ENCODE results near the gene ZNF346.
A peak's percentile ranks its signal among the peaks of the same experiment; 100 is the strongest.
"Not testable (repeated sequence)": the region's sequence is repeated elsewhere in the genome, so short reads cannot be mapped to it uniquely, and the experiment has no call there.

The ZNF346 gene, protein sequence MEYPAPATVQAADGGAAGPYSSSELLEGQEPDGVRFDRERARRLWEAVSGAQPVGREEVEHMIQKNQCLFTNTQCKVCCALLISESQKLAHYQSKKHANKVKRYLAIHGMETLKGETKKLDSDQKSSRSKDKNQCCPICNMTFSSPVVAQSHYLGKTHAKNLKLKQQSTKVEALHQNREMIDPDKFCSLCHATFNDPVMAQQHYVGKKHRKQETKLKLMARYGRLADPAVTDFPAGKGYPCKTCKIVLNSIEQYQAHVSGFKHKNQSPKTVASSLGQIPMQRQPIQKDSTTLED

DNA sequence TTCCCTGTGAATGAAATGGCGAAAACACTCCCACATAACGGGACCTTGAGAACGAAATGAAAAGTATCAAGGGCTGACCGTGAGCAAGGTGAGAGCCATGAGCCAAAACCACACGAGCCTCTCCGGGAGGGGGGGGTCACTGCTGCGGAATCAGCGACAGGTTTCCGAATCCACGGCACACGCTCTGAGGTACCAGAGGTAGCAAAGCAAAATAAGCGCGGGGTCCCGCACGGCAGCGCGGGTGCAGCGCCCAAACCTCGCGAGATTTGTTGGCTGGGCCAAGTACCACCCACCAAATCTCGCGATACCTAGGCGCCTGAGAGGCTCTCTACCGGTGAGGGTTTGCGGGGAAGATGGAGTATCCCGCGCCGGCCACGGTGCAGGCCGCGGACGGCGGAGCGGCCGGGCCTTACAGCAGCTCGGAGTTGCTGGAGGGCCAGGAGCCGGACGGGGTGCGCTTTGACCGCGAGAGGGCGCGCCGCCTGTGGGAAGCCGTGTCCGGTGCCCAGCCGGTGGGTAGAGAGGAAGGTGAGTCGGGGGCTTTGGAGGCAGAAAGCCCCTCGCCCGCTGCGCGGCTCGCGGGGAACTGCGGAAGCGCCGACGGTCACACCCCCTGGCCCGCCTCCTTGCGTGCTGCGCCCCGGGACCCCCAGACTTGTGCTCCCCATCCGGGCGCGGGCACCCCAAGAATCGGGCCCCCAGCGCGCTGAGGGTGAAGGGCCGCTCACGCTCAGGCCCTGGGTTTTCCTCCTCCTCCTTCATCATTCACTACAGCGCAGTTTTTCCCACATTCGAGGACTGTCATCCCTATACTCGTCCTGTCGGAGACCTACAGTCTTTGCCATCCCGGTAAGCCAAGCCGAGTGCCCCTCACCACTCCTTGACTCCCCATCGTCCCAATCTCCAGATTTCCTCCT is at the start of gene ZNF346:
Gene ZNF346 (plus strand): TSS at position 311 of the 917 bp plus-strand sequence. CDS start 43 bp downstream, at position 354.
- DNase-seq, result peak; percentile 96

DNA sequence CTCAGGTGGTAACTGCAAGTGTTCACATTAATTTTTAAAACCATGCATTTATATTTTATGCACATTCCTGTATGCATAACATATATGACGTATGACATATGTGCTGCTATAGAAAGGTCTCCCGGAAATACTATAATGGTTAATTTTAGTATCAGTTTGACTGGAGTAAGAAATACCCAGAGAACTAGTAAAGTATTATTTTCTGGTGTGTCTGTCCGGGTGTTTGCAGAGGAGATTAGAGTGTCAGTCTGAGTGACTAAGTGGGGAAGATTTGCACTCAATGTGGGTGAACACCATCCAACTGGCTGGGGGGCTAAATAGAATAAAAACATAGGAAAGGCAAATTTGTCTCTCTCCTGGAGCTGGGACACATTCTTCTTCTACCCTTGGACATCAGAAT is 42.8 kb upstream of the ZNF346 start:
- DNase-seq, result no peak

DNA sequence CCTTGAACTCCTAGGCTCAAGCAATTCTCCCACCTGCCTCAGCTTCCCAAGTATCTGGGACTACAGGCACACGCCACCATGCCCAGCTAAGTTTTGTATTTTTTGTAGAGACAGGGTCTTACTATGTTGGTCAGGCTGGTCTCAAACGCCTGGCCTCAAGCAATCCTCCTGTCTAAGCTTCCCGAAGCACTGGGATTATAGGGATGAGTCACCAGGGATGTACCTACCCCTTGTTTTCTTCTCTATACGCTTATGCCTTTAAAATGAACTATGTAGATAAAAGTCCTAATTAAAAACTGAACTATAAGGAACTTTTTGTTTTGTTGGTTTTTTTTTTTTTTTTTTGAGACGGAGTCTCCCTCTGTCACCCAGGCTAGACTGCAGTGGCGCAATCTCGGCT is 41.7 kb upstream of the ZNF346 start:
- no peak for DNase-seq

DNA sequence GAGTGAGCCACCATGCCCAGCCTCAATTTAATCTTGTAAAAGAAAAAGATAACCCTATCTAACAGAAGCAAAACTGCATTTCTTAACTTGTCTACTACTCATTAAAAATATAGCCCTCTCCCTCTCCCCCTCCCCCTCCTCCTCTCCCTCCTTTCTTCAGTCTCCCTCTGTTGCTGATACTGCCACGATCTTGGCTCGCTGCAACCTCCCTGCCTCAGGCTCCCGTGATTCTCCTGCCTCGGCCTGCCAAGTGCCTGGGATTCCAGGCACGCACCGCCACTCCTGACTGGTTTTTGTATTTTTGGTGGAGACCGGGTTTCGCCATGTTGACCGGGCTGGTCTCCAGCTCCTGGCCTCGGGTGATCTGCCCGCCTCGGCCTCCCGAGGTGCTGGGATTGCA is 39.4 kb upstream of the ZNF346 start:
- not testable (repeated sequence) for DNase-seq

DNA sequence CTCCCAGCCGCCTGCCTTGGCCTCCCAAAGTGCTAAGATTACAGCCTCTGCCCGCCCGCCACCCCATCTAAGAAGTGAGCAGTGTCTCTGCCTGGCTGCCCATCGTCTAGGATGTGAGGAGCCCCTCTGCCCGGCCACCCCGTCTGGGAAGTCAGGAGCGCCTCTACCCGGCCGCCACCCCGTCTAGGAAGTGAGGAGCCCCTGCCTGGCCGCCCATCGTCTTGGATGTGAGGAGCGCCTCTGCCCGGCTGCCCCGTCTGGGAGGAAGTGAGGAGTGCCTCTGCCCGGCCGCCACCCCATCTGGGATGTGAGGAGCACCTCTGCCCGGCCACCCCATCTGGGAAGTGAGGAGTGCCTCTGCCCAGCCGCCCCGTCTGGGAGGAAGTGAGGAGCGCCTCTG is 38.9 kb upstream of the ZNF346 start:
- not testable (repeated sequence) for DNase-seq

DNA sequence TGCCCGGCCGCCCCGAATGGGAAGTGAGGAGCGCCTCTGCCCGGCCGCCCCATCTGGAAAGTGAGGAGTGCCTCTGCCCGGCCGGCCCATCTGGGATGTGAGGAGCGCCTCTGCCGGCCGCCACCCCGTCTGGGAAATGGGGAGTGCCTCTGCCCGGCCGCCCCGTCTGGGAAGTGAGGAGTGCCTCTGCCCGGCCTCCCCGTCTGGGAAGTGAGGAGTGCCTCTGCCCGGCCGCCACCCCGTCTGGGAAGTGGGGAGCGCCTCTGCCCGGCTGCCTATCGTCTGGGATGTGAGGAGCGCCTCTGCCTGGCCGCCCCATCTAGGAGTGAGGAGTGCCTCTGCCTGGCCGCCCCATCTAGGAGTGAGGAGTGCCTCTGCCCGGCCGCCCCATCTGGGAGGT is 38.3 kb upstream of the ZNF346 start:
- DNase-seq, result not testable (repeated sequence)

DNA sequence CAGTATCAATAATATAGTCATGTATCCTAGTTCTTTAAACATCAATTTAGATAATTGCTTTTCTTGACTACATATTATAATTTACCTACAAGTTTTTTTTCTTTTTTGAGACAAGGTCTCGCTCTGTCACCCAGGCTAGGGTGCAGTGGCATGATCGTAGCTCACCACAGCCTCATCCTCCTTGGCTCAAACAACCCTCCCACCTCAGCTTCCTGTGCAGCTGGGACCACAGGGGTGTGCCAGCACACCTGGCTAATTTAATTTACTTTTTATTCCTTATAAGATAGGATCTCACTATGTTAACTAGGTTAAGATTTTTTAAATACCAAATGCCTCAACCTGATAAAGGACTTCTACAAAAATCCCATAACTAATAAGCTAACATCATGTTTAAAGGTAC is 37.0 kb upstream of the ZNF346 start:
- peak; percentile 17 for DNase-seq

DNA sequence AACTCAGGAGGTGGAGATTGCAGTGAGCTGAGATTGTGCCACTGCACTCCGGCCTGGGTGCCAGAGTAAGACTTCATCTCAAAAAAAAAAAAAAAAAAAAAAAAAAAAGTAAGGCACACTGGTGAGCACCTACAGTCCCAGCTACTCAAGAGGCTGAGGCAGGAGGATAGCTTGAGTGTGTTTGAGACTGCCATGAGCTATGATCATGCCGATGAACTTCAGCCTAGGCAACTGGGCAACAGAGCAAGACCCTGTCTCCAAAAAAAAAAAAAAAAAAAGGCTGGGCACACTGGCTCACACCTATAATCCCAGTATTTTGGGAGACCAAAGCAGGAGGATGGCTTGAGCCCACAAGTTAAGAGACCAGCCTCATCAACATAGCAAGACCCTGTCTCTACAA is 36.2 kb upstream of the ZNF346 start:
- DNase-seq, result no peak

DNA sequence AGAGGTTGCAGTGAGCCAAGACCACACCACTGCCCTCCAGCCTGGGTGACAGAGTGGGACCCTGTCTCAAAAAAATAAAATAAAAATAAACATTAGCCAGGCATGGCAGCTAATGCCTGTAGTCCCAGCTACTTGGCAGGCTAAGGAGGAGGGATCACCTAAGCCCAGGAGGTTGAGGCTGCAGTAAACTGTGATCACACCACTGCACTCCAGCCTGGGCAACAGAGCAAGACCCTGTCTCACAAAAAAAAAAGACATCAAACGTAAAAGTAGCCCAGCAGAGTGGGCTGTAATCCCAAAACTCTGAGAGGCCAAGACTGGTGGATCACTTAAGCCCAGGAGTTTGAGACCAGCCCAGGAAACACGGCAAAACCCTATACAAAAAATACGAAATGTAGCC is 34.9 kb upstream of the ZNF346 start:
- DNase-seq, result no peak

DNA sequence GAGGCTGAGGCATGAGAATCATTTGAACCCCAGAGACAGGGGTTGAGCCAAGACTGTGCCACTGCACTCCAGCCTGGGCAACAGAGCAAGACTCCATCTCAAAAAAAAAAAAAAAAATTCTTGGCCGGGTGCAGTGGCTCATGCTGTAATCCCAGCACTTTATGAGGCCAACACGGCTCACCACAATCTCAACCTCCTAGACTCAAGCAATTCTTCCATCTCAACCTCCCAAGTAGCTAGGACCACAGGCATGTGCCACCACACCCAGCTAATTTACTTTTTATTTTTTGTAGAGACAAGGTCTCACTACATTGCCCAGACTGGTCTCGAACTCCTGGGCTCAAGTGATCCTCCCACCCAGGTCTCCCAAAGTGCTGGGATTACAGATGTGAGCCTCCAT is 29.4 kb upstream of the ZNF346 start:
- DNase-seq, result not testable (repeated sequence)

DNA sequence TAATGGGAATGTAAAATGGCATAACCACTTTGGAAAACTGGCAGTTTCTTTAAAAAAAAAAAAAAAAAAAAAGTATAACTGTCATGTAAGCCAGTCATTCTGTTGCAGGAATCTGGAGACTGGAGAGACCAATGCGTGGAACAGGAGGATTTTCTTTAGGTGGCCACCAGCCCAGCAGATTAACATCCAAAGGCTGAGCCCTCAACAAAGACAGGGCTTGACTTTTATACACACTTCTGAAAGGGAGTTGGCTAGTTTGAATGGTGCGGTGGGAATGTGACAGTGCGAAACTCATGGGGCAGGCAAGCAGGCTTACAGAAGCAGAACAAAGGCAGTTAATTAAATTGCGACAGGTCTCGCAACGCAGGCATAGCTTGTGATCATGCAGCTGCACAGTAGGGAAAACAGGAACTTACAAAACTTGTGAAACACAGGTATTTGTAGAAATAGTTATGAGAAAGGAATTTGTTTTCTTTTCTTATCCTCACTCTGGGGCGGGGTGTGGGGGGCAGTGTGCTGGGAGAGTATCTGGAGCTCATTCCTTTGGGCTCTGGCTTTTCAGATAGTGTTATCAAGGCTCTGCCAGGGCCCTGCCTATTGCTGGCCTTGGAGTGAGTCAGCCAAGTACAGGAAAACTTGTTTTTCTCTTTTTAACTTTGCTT is 27.9 kb upstream of the ZNF346 start:
- DNase-seq, result no peak

DNA sequence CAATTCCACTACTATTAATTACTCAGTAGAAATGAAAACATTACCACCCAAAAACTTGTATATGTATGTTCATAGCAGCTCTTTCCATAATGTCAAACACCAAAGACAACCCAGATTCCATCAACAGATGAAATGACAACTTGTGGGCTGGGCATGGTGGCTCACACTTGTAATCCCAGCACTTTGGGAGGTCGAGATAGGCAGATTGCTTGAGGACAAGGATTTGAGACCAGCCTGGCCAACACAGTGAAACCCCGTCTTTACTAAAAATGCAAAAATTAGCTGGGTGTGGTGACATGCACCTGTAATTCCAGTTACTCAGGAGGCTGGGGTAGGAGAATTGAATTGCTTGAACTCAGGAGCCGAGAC is 27.4 kb upstream of the ZNF346 start:
- DNase-seq, result no peak

DNA sequence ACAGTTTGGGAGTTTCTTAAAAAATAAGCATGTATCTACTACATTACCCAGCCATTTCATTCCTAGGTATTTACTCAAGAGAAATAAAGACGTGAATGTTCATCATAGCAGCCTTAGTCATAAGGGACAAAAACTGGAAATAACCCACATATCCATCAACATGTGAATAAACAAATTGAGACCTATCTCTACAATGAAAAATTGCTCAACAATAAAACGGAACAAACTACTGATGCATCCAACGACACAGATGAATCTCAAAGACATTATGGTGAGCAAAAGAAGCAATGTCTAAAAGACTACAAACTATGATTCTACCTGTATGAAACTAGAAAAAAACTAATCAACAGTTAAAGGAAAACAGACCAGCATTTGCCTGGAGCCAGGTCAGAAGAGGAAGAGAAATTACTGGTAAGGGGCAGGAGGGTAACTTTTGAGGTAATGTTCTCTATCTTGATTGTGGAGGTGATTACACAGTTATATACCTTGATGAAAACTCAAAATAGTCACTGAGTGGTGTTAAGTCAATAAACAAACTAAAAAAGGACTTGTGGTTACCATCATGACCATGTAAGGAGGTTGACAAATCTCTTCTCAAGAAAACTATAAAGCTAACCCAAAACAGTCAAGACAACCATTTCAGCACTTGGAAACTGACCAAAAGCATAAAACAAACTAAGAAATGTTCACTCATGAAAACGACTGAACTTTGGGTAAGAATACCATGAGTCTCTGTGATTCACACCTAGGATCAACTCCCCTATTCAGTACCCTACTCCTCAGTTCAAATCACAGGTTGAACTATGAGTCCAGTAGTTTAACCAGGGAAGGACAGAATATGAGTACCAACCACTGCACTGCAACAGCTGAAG is 26.4 kb upstream of the ZNF346 start:
- no peak for DNase-seq

DNA sequence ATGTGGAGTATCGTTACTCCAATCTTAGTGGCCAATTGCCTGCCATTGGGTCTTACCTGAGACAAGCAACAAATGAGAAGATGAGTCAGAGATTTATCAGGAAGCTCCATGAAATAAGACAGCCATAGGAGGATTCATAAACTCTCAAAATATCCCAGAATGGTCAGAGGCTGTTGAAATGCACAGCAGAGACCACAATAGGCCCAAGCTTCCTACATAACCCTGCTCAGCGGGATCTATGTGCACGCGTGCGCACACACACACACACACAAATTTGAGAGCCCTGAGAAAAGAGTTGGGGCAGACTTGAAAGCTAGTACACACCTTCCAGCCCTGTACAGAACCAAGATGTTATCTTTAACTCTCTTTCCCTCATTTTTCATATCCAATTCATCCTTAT is 25.7 kb upstream of the ZNF346 start:
- no peak for DNase-seq

DNA sequence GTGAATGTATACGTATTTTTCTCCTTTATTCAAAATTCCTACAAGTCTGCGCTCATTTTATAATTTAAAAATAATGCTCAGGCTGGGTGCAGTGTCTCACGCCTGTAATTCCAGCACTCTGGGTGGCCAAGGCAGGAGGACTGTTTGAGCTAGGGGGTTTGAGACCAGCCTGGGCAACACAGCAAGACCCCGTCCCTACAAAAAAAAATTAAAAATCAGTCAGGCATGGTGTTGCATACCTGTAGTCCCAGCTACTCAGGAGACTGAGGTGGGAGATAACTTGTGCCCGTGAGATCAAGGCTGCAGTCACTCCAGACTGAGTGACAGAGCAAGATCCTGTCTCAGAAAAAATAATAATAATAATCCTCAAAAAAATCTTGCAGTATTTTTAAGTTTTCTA is 23.7 kb upstream of the ZNF346 start:
- no peak for DNase-seq

DNA sequence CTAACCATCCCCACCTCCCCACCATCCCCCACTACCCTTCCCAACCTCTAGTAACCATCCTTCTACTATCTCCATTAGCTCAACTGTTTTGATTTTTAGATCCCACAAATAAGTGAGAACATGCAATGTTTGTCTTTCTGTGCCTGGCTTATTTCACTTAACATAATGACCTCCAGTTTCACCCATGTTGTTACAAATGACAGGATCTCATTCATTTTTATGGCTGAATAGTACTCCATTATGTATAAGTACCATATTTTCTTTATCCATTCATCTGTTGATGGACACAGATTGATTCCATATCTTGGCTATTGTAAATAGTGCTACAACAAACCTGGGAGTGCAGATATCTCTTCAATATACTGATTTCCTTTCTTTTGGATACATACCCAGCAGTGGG is 23.0 kb upstream of the ZNF346 start:
- not testable (repeated sequence) for DNase-seq

DNA sequence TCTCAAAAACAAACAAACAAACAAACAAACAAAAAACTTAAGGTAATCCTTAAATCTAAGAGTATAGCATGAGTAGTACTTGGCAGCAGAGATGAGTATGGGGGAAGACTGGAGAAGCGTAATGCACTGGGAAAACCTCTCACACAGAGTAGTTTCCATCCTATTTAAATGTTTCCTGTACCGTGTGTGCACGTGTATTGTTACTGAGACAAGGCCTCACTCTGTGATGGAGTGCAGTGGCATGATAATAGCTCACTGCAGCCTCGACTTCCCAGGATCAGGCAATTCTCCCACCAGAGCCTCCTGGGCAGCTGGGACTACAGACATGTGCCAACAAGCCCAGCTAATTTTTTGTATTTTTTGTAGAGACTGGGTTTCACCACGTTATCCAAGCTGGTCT is 18.8 kb upstream of the ZNF346 start:
- DNase-seq, result no peak

DNA sequence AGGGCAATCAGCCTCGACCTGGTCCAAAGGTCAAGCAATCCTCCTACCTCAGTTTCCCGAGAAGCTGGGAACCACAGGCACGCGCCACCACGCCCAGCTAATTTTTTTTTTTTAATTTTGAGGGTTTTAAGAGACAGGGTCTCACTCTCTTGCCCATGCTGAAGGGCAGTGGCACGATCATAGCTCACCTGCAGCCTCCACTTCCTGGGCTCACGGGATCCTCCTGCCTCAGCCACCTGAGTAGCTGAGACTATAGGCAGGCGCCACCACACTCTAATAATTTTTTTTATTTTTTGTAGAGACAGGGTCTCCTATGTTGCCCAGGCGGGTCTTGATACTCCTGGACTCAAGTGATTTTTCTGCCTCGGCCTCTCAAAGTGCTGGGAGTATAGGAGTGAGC is 17.5 kb upstream of the ZNF346 start:
- no peak for DNase-seq

DNA sequence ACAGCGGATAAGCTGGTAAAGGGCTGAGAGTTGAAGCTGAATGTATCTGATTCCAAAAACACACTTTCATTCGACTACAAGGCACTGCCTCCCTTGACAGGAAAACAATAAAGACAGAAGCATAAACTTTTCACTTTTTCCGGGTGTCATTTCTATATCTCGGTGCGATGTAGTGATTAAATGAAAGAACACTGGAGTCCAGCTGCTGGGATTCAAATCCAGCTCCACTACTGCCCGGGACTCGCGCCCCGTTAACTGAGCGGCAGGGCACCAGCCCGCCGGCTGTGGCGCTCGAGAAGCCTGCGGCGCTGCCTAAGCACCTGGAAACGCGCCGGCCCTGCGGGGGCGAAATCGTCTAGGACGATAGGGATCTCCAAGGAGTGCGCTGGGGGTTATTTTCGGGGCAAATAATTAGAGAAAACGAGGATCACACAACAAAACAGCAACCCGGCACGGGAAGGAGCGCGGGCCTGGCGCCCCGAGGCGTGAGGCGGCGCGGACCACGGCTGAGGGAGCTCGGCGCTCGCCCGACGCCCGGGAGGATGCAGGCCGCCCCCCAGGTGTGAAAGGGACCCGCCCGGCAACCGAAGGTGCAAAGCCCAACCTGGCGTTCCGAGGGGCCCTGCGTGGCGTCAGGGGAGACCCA is 16.8 kb upstream of the ZNF346 start:
- DNase-seq, result peak; percentile 81

DNA sequence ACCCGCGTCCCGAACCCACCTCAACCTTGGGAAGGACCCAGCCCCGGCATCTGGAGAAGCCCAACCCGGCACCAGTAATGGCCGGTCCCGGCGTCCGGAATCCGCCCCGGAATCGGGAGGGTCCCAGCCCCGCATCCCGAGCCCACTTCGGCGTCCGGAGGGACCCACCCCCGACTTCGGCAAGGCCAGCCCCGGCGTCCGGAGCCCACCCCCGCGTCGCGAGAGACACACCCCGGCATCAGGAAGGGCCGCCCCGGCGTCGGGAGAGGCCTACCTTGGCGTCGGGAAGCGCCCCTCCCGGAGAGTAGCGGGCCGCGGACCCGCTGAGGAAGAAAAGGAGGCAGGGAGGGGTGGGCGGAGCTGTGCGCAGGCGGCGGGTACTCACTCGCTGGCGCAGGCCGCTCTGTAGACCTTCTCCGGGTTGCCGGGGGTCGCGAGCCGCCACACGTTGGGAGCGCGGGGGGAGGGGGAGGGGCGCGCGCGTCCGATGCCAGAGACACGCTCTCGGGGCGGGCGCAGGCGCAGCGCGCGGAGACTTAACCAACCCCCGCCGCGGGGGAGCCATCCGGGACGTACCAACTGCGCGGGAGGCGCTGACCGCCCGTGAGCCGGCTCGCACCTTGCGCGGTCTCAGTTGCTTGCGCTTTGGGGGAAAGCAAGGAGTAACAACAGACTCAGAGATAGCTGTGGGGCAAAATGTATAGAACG is 16.1 kb upstream of the ZNF346 start, which contains the start of gene UIMC1:
Gene UIMC1 (minus strand): TSS at position 515 of the 708 bp plus-strand sequence. CDS start 24,164 bp downstream, outside the sequence.
- DNase-seq, result peak; percentile 93

DNA sequence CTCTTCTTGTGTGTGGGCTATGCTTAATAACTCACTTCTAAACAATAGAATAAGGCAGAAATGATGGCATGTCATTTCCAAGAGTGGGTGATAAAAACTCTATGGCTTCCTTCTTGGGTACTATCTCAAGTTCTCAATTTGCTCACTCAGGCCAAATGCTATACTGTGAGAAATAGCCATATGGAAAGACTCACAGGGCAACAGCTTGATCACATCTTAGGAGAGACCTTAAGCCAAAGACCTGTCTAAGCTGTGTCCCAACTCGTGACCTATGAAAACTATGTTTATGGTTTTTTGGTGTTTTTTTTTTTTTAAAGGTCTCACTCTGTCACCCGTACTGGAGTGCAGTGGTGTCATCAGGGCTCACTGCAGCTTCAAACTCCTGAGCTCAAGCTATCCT is 13.8 kb upstream of the ZNF346 start:
- DNase-seq, result no peak
